Peyer's patch (tissue), 4 donors: Measurements from ENCODE around the gene GRK2. TPM values are rescaled to one million over a fixed set of nuclear protein-coding genes. Genes with fewer than 3 reads are reported as not detected.

Experiments
- DNase-seq, 3 donors: peaks; one replicate each; pipeline ENCODE4 v3.0.0-alpha.2; 2017 to 2019
- H3K27ac ChIP-seq, 4 donors: fragments of 200-600 bp; sonication (generic); one replicate each; pipeline ENCODE4 v1.5.1; 2016 to 2019
- H3K27me3 ChIP-seq, 2 donors: fragments of 200-600 bp; sonication (generic); one replicate each; pipeline ENCODE4 v1.5.1; 2019
- H3K36me3 ChIP-seq, 3 donors: fragments of 200-600 bp; sonication (generic); one replicate each; pipeline ENCODE4 v1.5.1; 2016 to 2019
- H3K4me1 ChIP-seq, 4 donors: fragments of 200-600 bp; sonication (generic); one replicate each; pipeline ENCODE4 v1.5.1; 2016 to 2019
- H3K4me3 ChIP-seq, 4 donors: fragments of 200-600 bp; sonication (generic); 1 replicate in 3 of 4; 2 replicates in 1 of 4; pipeline ENCODE4 v1.5.1; 2016 to 2019; ENCODE audit warnings: mild to moderate bottlenecking in 1 of 4
- H3K9me3 ChIP-seq, 4 donors: fragments of 200-600 bp; sonication (generic); one replicate each; pipeline ENCODE4 v1.5.1; 2016 to 2019; ENCODE audit warnings: mild to moderate bottlenecking in 1 of 4
- POLR2A ChIP-seq, 2 donors: fragments of 450-650 bp; IDR thresholded peaks; one replicate each; pipeline ENCODE4 v1.5.1; 2017; ENCODE audit warnings: antibody characterized with exemption in 2 of 2, mild to moderate bottlenecking in 2 of 2, moderate library complexity in 2 of 2
- total RNA-seq, 4 donors: library from RNA; depleted of rRNA; stranded (reverse); fragments of >200 nt; gene quantifications; one replicate each; pipeline ENCODE4 v1.1.0, GENCODE V29; 2016
- TF ChIP-seq, protein P1 (sequence below), 6 experiments: fragments of 450-650 bp in 4 of 6; fragments of 200-600 bp in 2 of 6; sonication (generic) in 1 of 6; IDR thresholded peaks; one replicate each; pipeline ENCODE4 v1.5.1; 2017 to 2019; ENCODE audit warnings: antibody characterized with exemption in 6 of 6, mild to moderate bottlenecking in 3 of 6, moderate library complexity in 1 of 6

The GRK2 gene
- total RNA-seq, 4 donors from 2014 or later: 103 to 276 (median 163) TPM

DNA sequence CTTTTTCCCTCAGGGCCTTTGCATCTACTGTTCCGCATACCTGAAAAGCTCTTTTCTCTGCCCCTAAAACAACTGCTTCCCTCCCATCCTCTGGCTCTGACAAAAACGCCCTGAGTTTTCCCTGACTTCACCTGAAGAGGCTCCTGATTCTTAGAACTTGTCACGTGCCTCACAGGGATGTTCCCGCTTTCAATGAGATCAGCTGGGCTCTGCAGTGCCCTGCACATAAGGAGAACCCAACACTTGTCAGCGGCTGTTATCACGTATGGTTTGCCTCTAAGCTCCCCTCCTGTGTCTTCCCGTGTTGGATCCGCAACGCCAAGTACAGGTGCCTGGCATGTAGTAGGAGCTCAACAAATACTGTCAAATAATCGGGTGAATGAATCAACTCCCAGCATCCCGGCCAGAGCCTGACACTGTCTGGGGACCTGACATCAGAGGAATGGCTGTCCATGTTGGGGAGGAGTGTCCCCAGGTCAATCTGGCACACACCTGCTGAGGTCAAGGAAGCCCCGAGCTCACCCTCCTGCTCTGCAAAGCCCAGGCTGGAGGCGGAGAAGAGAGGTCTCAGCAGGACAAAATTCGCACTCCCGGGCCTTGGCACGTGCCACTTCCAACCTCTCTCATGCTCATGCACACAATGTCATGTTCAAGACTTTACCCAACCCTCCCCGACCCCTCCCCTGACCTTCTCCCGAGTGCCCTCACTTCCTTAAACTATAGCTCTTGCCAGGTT is 4.2 kb upstream of the GRK2 start:
- TF ChIP-seq, protein P1, sequence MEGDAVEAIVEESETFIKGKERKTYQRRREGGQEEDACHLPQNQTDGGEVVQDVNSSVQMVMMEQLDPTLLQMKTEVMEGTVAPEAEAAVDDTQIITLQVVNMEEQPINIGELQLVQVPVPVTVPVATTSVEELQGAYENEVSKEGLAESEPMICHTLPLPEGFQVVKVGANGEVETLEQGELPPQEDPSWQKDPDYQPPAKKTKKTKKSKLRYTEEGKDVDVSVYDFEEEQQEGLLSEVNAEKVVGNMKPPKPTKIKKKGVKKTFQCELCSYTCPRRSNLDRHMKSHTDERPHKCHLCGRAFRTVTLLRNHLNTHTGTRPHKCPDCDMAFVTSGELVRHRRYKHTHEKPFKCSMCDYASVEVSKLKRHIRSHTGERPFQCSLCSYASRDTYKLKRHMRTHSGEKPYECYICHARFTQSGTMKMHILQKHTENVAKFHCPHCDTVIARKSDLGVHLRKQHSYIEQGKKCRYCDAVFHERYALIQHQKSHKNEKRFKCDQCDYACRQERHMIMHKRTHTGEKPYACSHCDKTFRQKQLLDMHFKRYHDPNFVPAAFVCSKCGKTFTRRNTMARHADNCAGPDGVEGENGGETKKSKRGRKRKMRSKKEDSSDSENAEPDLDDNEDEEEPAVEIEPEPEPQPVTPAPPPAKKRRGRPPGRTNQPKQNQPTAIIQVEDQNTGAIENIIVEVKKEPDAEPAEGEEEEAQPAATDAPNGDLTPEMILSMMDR (IDR thresholded peaks at IDR 0.05): no peak
- no peak for TF ChIP-seq POLR2A (IDR thresholded peaks at IDR 0.05)
- peak in 2 of 3 donors; percentile 46 to 53 for DNase-seq
- no peaks in the 10 kb centered on the region for H3K27me3 ChIP-seq
- no peak overlapping the region for H3K4me3 ChIP-seq
- peaks cover 0 to 7% (median 0%) of the 10 kb centered on the region in 3 donors for H3K36me3 ChIP-seq
- no peaks in the 10 kb centered on the region for H3K9me3 ChIP-seq
- H3K4me1 ChIP-seq: peaks cover 0 to 29% (median 16%) of the 10 kb centered on the region in 4 donors
- peak overlapping the region in 1 of 4 donors; percentile 55 for H3K27ac ChIP-seq

DNA sequence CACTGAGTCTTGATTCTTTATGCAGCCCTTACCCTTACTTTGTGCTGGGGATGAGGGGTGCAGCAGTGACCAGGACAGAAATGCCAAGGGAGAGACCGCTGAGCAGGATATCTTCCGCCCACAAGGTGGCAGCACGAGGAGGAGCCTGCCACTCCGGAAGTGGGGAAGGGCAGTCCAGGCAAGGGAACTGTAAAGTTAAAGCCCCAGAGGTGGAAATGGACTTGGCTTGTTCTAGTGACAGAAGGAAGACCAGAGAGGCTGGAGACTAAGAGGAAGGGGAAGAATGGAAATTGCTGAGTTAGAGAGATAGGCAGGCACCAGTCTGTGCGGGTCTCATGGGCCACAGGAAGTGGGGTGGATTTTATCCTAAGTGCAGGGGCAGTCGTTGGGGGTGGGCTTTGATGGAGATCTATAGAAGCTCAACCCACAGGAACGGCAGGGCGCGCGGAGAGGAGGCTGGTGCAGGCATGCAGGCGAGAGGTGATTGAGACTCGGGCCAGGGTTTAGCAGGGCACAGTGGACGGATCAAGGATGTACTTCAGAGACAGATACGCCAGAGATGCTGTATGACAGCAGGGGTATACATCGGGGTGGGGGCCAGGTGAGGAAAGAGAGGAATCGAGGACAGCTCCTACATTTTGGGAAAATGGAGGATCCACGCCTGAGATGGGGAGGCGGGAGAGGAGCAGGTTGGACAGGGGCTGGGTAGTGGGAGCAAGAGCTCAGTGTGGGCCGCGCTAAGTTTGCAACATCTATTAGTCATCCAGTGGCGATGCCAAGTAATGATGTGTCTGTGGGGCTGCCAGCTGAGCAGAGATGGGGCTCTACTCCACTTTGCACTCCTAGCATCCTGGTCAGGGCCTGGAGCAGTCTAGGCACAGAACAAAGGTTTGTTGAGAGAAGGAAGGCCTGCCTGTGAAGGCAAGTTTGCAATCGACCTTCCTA is 3.3 kb upstream of the GRK2 start:
- TF ChIP-seq POLR2A (IDR thresholded peaks at IDR 0.05): peak in 1 of 2 donors; percentile 3
- TF ChIP-seq, protein P1 (IDR thresholded peaks at IDR 0.05): peak; percentile 76 to 91 (median 85)
- Histone ChIP-seq H3K36me3 (no peaks in the 10 kb centered on the region), H3K27ac (peak overlapping the region in 3 of 4 donors; percentile 44 to 57 (median 55)), H3K9me3 (no peaks in the 10 kb centered on the region), H3K4me3 (no peak overlapping the region), H3K4me1 (peaks cover 2 to 33% (median 21%) of the 10 kb centered on the region in 4 donors), H3K27me3 (no peaks in the 10 kb centered on the region)
- DNase-seq: peak; percentile 84 to 93 (median 87)

DNA sequence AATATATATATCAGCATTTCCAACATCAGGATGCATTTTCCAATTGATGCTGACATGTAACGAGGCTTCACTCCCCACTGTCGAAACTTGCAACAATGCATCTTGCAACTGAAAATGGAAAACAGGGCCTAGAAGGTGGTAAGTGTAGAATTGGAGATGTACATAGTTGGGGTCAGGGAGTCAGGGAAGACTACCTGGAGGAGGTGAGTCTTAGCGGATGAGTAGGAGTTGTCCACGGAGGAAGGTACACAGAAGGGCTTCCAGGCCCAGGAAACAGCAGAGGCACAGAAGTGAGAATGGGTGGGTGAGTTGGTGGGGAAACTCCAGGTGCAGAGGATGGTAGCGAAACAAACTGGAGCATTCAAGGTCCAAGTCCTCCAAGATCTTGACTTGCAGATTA is 2.0 kb upstream of the GRK2 start:
- Histone ChIP-seq H3K4me3 (no peak overlapping the region), H3K9me3 (no peaks in the 10 kb centered on the region), H3K27me3 (no peaks in the 10 kb centered on the region), H3K4me1 (peaks cover 12 to 46% (median 33%) of the 10 kb centered on the region in 4 donors), H3K27ac (no peak overlapping the region), H3K36me3 (peaks cover 0 to 6% (median 0%) of the 10 kb centered on the region in 3 donors)
- no peak for DNase-seq
- TF ChIP-seq POLR2A (IDR thresholded peaks at IDR 0.05): no peak
- TF ChIP-seq, protein P1 (IDR thresholded peaks at IDR 0.05): no peak

DNA sequence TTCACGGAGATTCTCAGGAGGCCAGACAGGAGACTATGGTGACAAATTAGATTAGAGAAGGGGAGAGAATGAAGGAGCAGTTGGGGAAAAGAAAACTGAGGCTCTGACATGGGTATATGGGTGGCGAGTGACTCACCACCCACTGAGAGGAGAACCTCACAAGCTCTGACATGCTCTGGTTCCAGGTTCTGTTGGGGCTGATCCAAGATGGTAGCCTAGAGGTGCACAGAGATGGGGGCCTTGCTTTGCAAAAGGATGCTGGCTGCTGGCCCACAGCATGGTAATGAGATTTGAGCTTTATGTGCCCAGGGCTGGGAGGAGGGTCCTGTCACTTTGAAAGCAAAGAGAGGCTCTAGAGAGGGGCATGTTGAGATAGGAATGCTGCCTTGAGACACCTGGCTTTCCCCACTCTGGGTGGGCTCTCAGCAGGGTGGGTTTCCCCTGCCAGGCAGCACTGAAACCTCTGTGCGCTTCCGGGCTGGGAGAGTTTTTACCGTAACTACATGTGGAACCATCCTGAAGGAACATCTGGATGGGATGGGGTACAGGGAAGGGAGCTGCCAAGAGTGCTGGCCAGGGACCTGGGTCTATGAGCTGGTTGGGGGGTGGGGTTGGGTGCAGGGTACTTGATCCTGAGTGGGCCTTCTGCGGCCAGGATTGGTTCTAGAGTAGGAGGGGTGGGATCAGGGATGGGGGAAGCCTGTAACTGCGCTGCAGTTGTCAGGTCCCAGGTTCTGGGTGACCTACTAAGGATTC is 1.2 kb upstream of the GRK2 start:
- H3K4me3 ChIP-seq: no peak overlapping the region
- no peaks in the 10 kb centered on the region for H3K9me3 ChIP-seq
- peaks cover 0 to 6% (median 0%) of the 10 kb centered on the region in 3 donors for H3K36me3 ChIP-seq
- TF ChIP-seq, protein P1 (IDR thresholded peaks at IDR 0.05): no peak
- TF ChIP-seq POLR2A (IDR thresholded peaks at IDR 0.05): no peak
- DNase-seq: peak in 2 of 3 donors; percentile 44 to 46
- no peak overlapping the region for H3K27ac ChIP-seq
- H3K27me3 ChIP-seq: no peaks in the 10 kb centered on the region
- H3K4me1 ChIP-seq: peaks cover 15 to 54% (median 41%) of the 10 kb centered on the region in 4 donors
